GM04503 (cell line): Measurements from ENCODE around the gene IFNL4.
"Not testable (repeated sequence)": the region's sequence is repeated elsewhere in the genome, so short reads cannot be mapped to it uniquely, and the experiment has no call there.

Experiments
- DNase-seq: peaks from one replicate; pipeline ENCODE4 v3.0.0-alpha.2; 2012; ENCODE audit warnings: low read depth

Gene IFNL4

GRCh38 chr19:39219108-39219507 is 29.5 kb downstream of the IFNL4 start:
- DNase-seq: not testable (repeated sequence)

- no peak for DNase-seq
Observed at GRCh38 chr19:39218230-39219007, 30.2 kb downstream of the IFNL4 start.

- no peak for DNase-seq
Observed at GRCh38 chr19:39217094-39217493, 31.6 kb downstream of the IFNL4 start.

GRCh38 chr19:39215323-39215722 is 33.3 kb downstream of the IFNL4 start:
- DNase-seq: not testable (repeated sequence)

GRCh38 chr19:39212375-39212742 is 36.3 kb downstream of the IFNL4 start:
- no peak for DNase-seq

GRCh38 chr19:39211731-39212374 is 36.8 kb downstream of the IFNL4 start:
- DNase-seq: no peak

GRCh38 chr19:39209196-39209595 is 39.5 kb downstream of the IFNL4 start:
- DNase-seq: no peak

- DNase-seq: no peak
Observed at GRCh38 chr19:39208175-39208795, 40.4 kb downstream of the IFNL4 start.

- DNase-seq: no peak
Observed at GRCh38 chr19:39207293-39207836, 41.3 kb downstream of the IFNL4 start.

- DNase-seq: no peak
Observed at GRCh38 chr19:39206122-39206521, 42.5 kb downstream of the IFNL4 start.

GRCh38 chr19:39205449-39205764 is 43.2 kb downstream of the IFNL4 start:
- DNase-seq: no peak

GRCh38 chr19:39203372-39204341 is 45.0 kb downstream of the IFNL4 start, which contains the start of gene SYCN:
Gene SYCN (minus strand): TSS chr19:39204263. CDS start chr19:39204254, 9 bp downstream.
- DNase-seq: no peak

GRCh38 chr19:39202998-39203355 is 45.7 kb downstream of the IFNL4 start:
- no peak for DNase-seq

GRCh38 chr19:39200803-39201115 is 47.9 kb downstream of the IFNL4 start:
- DNase-seq: no peak

- no peak for DNase-seq
Observed at GRCh38 chr19:39200066-39200802, 48.4 kb downstream of the IFNL4 start.

- DNase-seq: no peak
Observed at GRCh38 chr19:39199025-39199424, 49.6 kb downstream of the IFNL4 start.

- DNase-seq: no peak
Observed at GRCh38 chr19:39197808-39198207, 50.8 kb downstream of the IFNL4 start.

GRCh38 chr19:39196860-39197562 is 51.6 kb downstream of the IFNL4 start, which contains the start of gene NCCRP1:
Gene NCCRP1 (plus strand): TSS chr19:39196964. CDS start chr19:39196983, 19 bp downstream.
- no peak for DNase-seq

GRCh38 chr19:39196320-39196719 is 52.3 kb downstream of the IFNL4 start:
- DNase-seq: no peak
